ENCODE results near the gene NFIA. TPM values are rescaled to one million over a fixed set of nuclear protein-coding genes. Genes with fewer than 3 reads are reported as not detected.

The NFIA gene
- total RNA-seq, 2 experiments from 2014 or later, result 4.2 to 5.7 TPM

- ATAC-seq (ENCODE audit: low read depth) (no peak), DNase-seq (no peak)
- Mint-ChIP-seq H3K4me1 (no peaks in the 10 kb centered on the region), H3K27ac (no peak overlapping the region), H3K36me3 (no peaks in the 10 kb centered on the region), H3K9me3 (no peaks in the 10 kb centered on the region), H3K4me3 (no peak overlapping the region), H3K27me3 (peaks cover 7% of the 10 kb centered on the region)
- POLR2A ChIA-PET, result no interaction called here
These were observed 91.9 kb downstream of the NFIA start for GRCh38 chr1:61174060-61174795.

GRCh38 chr1:61175976-61176375 lies 93.6 kb downstream of the NFIA start:
- Mint-ChIP-seq H3K4me3 (no peak overlapping the region), H3K36me3 (no peaks in the 10 kb centered on the region), H3K27me3 (peaks cover 5% of the 10 kb centered on the region), H3K27ac (no peak overlapping the region), H3K9me3 (no peaks in the 10 kb centered on the region), H3K4me1 (no peaks in the 10 kb centered on the region)
- POLR2A ChIA-PET, result no interaction called here
- DNase-seq (no peak), ATAC-seq (ENCODE audit: low read depth) (no peak)

- H3K27me3 Mint-ChIP-seq, result peaks cover 6% of the 10 kb centered on the region
- no peaks in the 10 kb centered on the region for H3K9me3 Mint-ChIP-seq
- no peak for DNase-seq
- no peak overlapping the region for H3K27ac Mint-ChIP-seq
- no peaks in the 10 kb centered on the region for H3K36me3 Mint-ChIP-seq
- POLR2A ChIA-PET, result no interaction called here
- no peaks in the 10 kb centered on the region for H3K4me1 Mint-ChIP-seq
- ATAC-seq (ENCODE audit: low read depth), result no peak
- H3K4me3 Mint-ChIP-seq, result no peak overlapping the region
These were observed 99.0 kb downstream of the NFIA start for GRCh38 chr1:61181067-61182038.

GRCh38 chr1:61182049-61182448 lies 99.7 kb downstream of the NFIA start:
- Mint-ChIP-seq H3K4me1 (no peaks in the 10 kb centered on the region), H3K27ac (no peak overlapping the region), H3K9me3 (no peaks in the 10 kb centered on the region), H3K27me3 (peaks cover 6% of the 10 kb centered on the region), H3K4me3 (no peak overlapping the region), H3K36me3 (no peaks in the 10 kb centered on the region)
- ATAC-seq (ENCODE audit: low read depth) (no peak), DNase-seq (no peak)
- POLR2A ChIA-PET, result no interaction called here

- Mint-ChIP-seq H3K4me3 (no peak overlapping the region), H3K4me1 (no peaks in the 10 kb centered on the region), H3K36me3 (no peaks in the 10 kb centered on the region), H3K9me3 (no peaks in the 10 kb centered on the region), H3K27me3 (peaks cover 6% of the 10 kb centered on the region), H3K27ac (no peak overlapping the region)
- POLR2A ChIA-PET, result no interaction called here
- DNase-seq, result no peak
- no peak for ATAC-seq (ENCODE audit: low read depth)
These were observed 100.1 kb downstream of the NFIA start for GRCh38 chr1:61182480-61182879.

- H3K36me3 Mint-ChIP-seq, result no peaks in the 10 kb centered on the region
- no peaks in the 10 kb centered on the region for H3K4me1 Mint-ChIP-seq
- ATAC-seq (ENCODE audit: low read depth) (no peak), DNase-seq (no peak)
- peaks cover 6% of the 10 kb centered on the region for H3K27me3 Mint-ChIP-seq
- H3K9me3 Mint-ChIP-seq, result no peaks in the 10 kb centered on the region
- H3K27ac Mint-ChIP-seq, result no peak overlapping the region
- POLR2A ChIA-PET, result interaction anchor here (0.7 kb wide), 1 partner anchor 20 kb away, joined by 5 read pairs; no protein-coding TSS in a partner anchor
- H3K4me3 Mint-ChIP-seq, result no peak overlapping the region
These were observed 101.2 kb downstream of the NFIA start for GRCh38 chr1:61183471-61184039.

- H3K9me3 Mint-ChIP-seq, result no peaks in the 10 kb centered on the region
These were observed 101.8 kb downstream of the NFIA start for GRCh38 chr1:61184040-61184713.

GRCh38 chr1:61184714-61185106 lies 102.3 kb downstream of the NFIA start:
- no peak for DNase-seq
- Mint-ChIP-seq H3K36me3 (no peaks in the 10 kb centered on the region), H3K27me3 (peaks cover 6% of the 10 kb centered on the region), H3K27ac (no peak overlapping the region), H3K4me1 (no peaks in the 10 kb centered on the region), H3K9me3 (no peaks in the 10 kb centered on the region), H3K4me3 (no peak overlapping the region)
- POLR2A ChIA-PET, result no interaction called here
- ATAC-seq (ENCODE audit: low read depth), result no peak

More at GRCh38 chr1:61184040-61184713, 101.8 kb downstream of the NFIA start:
- ATAC-seq (ENCODE audit: low read depth) (no peak), DNase-seq (no peak)
- Mint-ChIP-seq H3K27me3 (peaks cover 6% of the 10 kb centered on the region), H3K4me1 (no peaks in the 10 kb centered on the region), H3K27ac (no peak overlapping the region), H3K36me3 (no peaks in the 10 kb centered on the region), H3K4me3 (no peak overlapping the region)
- POLR2A ChIA-PET, result interaction anchor here (0.7 kb wide), 1 partner anchor 21 kb away, joined by 5 read pairs; no protein-coding TSS in a partner anchor

GRCh38 chr1:61186753-61187152 lies 104.4 kb downstream of the NFIA start:
- POLR2A ChIA-PET, result no interaction called here
- ATAC-seq (ENCODE audit: low read depth), result no peak
- H3K27me3 Mint-ChIP-seq, result peaks cover 6% of the 10 kb centered on the region

GRCh38 chr1:61187352-61188086 lies 105.2 kb downstream of the NFIA start:
- DNase-seq (no peak), ATAC-seq (ENCODE audit: low read depth) (no peak)
- H3K9me3 Mint-ChIP-seq, result no peaks in the 10 kb centered on the region
- H3K36me3 Mint-ChIP-seq, result no peaks in the 10 kb centered on the region
- H3K4me3 Mint-ChIP-seq, result no peak overlapping the region
- no peak overlapping the region for H3K27ac Mint-ChIP-seq
- H3K4me1 Mint-ChIP-seq, result no peaks in the 10 kb centered on the region
- POLR2A ChIA-PET, result no interaction called here
- peaks cover 6% of the 10 kb centered on the region for H3K27me3 Mint-ChIP-seq

More at GRCh38 chr1:61186753-61187152, 104.4 kb downstream of the NFIA start:
- no peak overlapping the region for H3K27ac Mint-ChIP-seq
- DNase-seq, result no peak
- no peaks in the 10 kb centered on the region for H3K4me1 Mint-ChIP-seq
- H3K9me3 Mint-ChIP-seq, result no peaks in the 10 kb centered on the region
- no peaks in the 10 kb centered on the region for H3K36me3 Mint-ChIP-seq
- no peak overlapping the region for H3K4me3 Mint-ChIP-seq

- ATAC-seq (ENCODE audit: low read depth), result no peak
- no peaks in the 10 kb centered on the region for H3K4me1 Mint-ChIP-seq
- H3K27me3 Mint-ChIP-seq, result peaks cover 4% of the 10 kb centered on the region
- H3K9me3 Mint-ChIP-seq, result no peaks in the 10 kb centered on the region
- no peak for DNase-seq
- no peaks in the 10 kb centered on the region for H3K36me3 Mint-ChIP-seq
- POLR2A ChIA-PET, result no interaction called here
- H3K4me3 Mint-ChIP-seq, result no peak overlapping the region
- H3K27ac Mint-ChIP-seq, result no peak overlapping the region
These were observed 107.8 kb downstream of the NFIA start for GRCh38 chr1:61190153-61190552.

- POLR2A ChIA-PET, result no interaction called here
- no peaks in the 10 kb centered on the region for H3K36me3 Mint-ChIP-seq
- no peak for DNase-seq
- no peak overlapping the region for H3K4me3 Mint-ChIP-seq
- peaks cover 2% of the 10 kb centered on the region for H3K27me3 Mint-ChIP-seq
- no peak for ATAC-seq (ENCODE audit: low read depth)
- H3K4me1 Mint-ChIP-seq, result no peaks in the 10 kb centered on the region
- no peaks in the 10 kb centered on the region for H3K9me3 Mint-ChIP-seq
- H3K27ac Mint-ChIP-seq, result no peak overlapping the region
These were observed 108.5 kb downstream of the NFIA start for GRCh38 chr1:61190618-61191432.
